Endothelial cell of umbilical vein (primary cell): Measurements from ENCODE around the gene OR2H1. TPM values are rescaled to one million over a fixed set of nuclear protein-coding genes. Genes with fewer than 3 reads are reported as not detected.

Experiments
- BruUV-seq: library from RNA; stranded (reverse); fragments of 400-500 nt; replicated peaks from 2 replicates; lab custom pipeline; 2021; lab: Mats Ljungman, UMichigan
- CTCF ChIA-PET: fragments of 300-600, 350-600 bp; sonication (Branson Sonifier 250); formaldehyde crosslinking; loops from one replicate; lab custom pipeline; 2021; ENCODE audit warnings: antibody characterized with exemption, inconsistent platforms; lab: Charles Lee
- POLR2A ChIA-PET: fragments of 300-600, 350-600 bp; sonication (Branson Sonifier 250); formaldehyde crosslinking; loops from one replicate; lab custom pipeline; 2021; ENCODE audit warnings: antibody characterized with exemption, inconsistent platforms; lab: Charles Lee
- DNase-seq: peaks from one replicate; pipeline ENCODE4 v3.0.0-alpha.2; 2011; ENCODE audit warnings: low read depth, low spot score
- FAIRE-seq: peaks from 2 replicates; lab custom pipeline; 2011; peaks lifted over from hg19 to GRCh38; lab: Jason Lieb, UNC
- H2AFZ ChIP-seq: 2 replicates; pipeline ENCODE4 v1.6.0; 2012; ENCODE audit warnings: low read depth, low read length, control low read depth, inconsistent platforms
- H3K27ac ChIP-seq: 2 replicates; pipeline ENCODE4 v1.5.1; 2011; ENCODE audit warnings: low read depth, mild to moderate bottlenecking, control low read depth, low read length, moderate library complexity; ENCODE audit not compliant: insufficient read depth
- H3K27me3 ChIP-seq, 2 experiments: 2 replicates each; pipeline versions ENCODE4 v1.6.0 to v1.6.1; 2011; ENCODE audit warnings: low read length in 2 of 2, mixed read lengths in 1 of 2; ENCODE audit not compliant: control insufficient read depth in 2 of 2, insufficient read depth in 2 of 2
- H3K36me3 ChIP-seq, 2 experiments: 2 replicates in 1 of 2; 3 replicates in 1 of 2; pipeline ENCODE4 v1.5.1; 2011; ENCODE audit warnings: low read length in 2 of 2, mild to moderate bottlenecking in 1 of 2, moderate library complexity in 1 of 2; ENCODE audit not compliant: control insufficient read depth in 2 of 2, insufficient read depth in 2 of 2; ENCODE audit errors: extremely low read depth in 1 of 2
- H3K4me1 ChIP-seq: 3 replicates; pipeline ENCODE4 v1.5.1; 2011; ENCODE audit warnings: mild to moderate bottlenecking, low read length; ENCODE audit not compliant: control insufficient read depth, insufficient read depth; ENCODE audit errors: extremely low read depth
- H3K4me2 ChIP-seq: 2 replicates; pipeline ENCODE4 v1.6.1; 2011; ENCODE audit warnings: low read length, control low read depth, mixed read lengths; ENCODE audit not compliant: insufficient read depth
- H3K4me3 ChIP-seq, 3 experiments: fragments of 200-600 bp in 1 of 3; sonication (generic), shearing (Covaris generic) in 1 of 3; replicated peaks in 1 of 3; 2 replicates each; pipeline ENCODE4 v1.5.1; 2011 to 2016; ENCODE audit warnings: control low read depth in 3 of 3, low read length in 3 of 3, mild to moderate bottlenecking in 2 of 3, inconsistent platforms in 1 of 3, low read depth in 1 of 3, moderate library complexity in 1 of 3; ENCODE audit not compliant: insufficient read depth in 1 of 3
- H3K79me2 ChIP-seq: 2 replicates; pipeline ENCODE4 v1.6.0; 2012; ENCODE audit warnings: low read length, inconsistent platforms; ENCODE audit not compliant: control insufficient read depth, insufficient read depth
- H3K9ac ChIP-seq: replicated peaks from 2 replicates; pipeline ENCODE3; 2011; ENCODE audit warnings: low read length, control low read depth; ENCODE audit not compliant: insufficient read depth; ENCODE audit errors: extremely low read depth
- H3K9me1 ChIP-seq: replicated peaks from 3 replicates; pipeline ENCODE4 v1.6.0; 2011; ENCODE audit warnings: mild to moderate bottlenecking, low read length; ENCODE audit not compliant: control insufficient read depth, insufficient read depth; ENCODE audit errors: extremely low read depth
- H3K9me3 ChIP-seq: replicated peaks from 2 replicates; pipeline ENCODE4 v1.5.1; 2012; ENCODE audit warnings: low read length, inconsistent platforms; ENCODE audit not compliant: control insufficient read depth, insufficient read depth
- H4K20me1 ChIP-seq: replicated peaks from 2 replicates; pipeline ENCODE3; 2011; ENCODE audit warnings: mild to moderate bottlenecking, low read length; ENCODE audit not compliant: control insufficient read depth, insufficient read depth; ENCODE audit errors: extremely low read depth
- FOS ChIP-seq: IDR thresholded peaks from 2 replicates; pipeline ENCODE4 v1.6.1; 2011; ENCODE audit warnings: mild to moderate bottlenecking, low read length, moderate library complexity, borderline replicate concordance; ENCODE audit not compliant: insufficient read depth
- GATA2 ChIP-seq: IDR thresholded peaks from 2 replicates; pipeline ENCODE4 v1.7.0; 2011; ENCODE audit warnings: low read depth, mild to moderate bottlenecking, moderate library complexity, mixed read lengths, low read length; ENCODE audit not compliant: insufficient read length, insufficient read depth
- JUN ChIP-seq: IDR thresholded peaks from 2 replicates; pipeline ENCODE4 v1.6.1; 2011; ENCODE audit warnings: borderline replicate concordance, low read depth; ENCODE audit not compliant: insufficient read length, insufficient read depth
- MYC ChIP-seq: IDR thresholded peaks from one replicate; pipeline ENCODE4 v1.6.1; 2011; ENCODE audit warnings: mild to moderate bottlenecking, low read depth, low read length
- POLR2A ChIP-seq: IDR thresholded peaks from 2 replicates; pipeline ENCODE4 v1.6.1; 2012; ENCODE audit warnings: low read depth, mild to moderate bottlenecking, control low read depth, low read length
- POLR2AphosphoS5 ChIP-seq: IDR thresholded peaks from 2 replicates; pipeline ENCODE4 v1.6.1; 2012; ENCODE audit warnings: low read depth, mild to moderate bottlenecking, control low read depth, low read length, moderate library complexity; ENCODE audit not compliant: insufficient read depth
- dilution Hi-C: fragments of 300-500 bp; cut with MboI; formaldehyde crosslinking; loops from one replicate; pipeline ENCODE4 v1.15.0; 2019; ENCODE audit warnings: low sequenced_read_pairs; ENCODE audit not compliant: extremely low pct_ligation_motif_present
- intact Hi-C: fragments of 100-400 bp; cut with micrococcal nuclease; formaldehyde crosslinking; loops from one replicate; pipeline ENCODE4 v1.10.0; 2022
- polyA plus RNA-seq, 4 experiments: library from polyadenylated mRNA; depleted of rRNA in 3 of 4; stranded (reverse) in 3 of 4; unstranded in 1 of 4; fragments of >200 nt; gene quantifications; 2 replicates each; pipeline versions ENCODE4 v1.2.1 to v1.2.3, GENCODE V29; 2011 to 2012; ENCODE audit warnings: missing spikeins in 1 of 4
- total RNA-seq: library from RNA; stranded (reverse); gene quantifications from 2 replicates; pipeline ENCODE4 v1.2.3, GENCODE V29; 2021

The OR2H1 gene
- total and polyA plus RNA-seq, 2 donors (not counting 3 experiments of a cell fraction or from before 2014, with no cell fraction given), result not detected

DNA sequence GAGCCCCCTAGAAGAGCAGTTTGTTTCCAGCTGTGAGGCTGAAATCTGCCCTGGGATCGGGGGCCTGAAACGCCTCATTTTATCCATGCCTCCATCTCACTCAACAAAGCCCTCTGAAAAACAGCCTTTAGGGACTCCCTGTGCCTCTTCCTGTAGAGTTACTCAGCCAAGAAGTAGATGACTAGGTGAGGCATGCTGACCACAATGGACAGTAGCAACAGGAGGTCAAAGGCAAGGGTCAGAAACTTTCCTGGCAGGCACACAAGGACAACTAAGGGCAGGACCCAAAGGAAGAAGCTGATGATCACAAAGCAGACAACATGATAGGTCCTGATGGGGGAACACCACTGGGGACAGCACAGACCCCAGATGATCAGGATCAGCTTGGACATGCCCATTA lies 18.0 kb downstream of the OR2H1 start:
- Histone ChIP-seq H3K9me3 (no peaks in the 10 kb centered on the region), H3K79me2 (no peaks in the 10 kb centered on the region), H3K27ac (no peak overlapping the region), H3K9ac (no peak overlapping the region), H3K27me3 (no peaks in the 10 kb centered on the region), H4K20me1 (no peaks in the 10 kb centered on the region), H2AFZ (no peak overlapping the region), H3K4me2 (no peak overlapping the region), H3K4me3 (no peak overlapping the region), H3K36me3 (no peaks in the 10 kb centered on the region), H3K4me1 (no peaks in the 10 kb centered on the region), H3K9me1 (no peaks in the 10 kb centered on the region)
- BruUV-seq, result no TSS peak
- POLR2A ChIA-PET, result no interaction called here
- intact Hi-C loops (no loop called here), dilution Hi-C loops (no loop called here)
- FAIRE-seq (no peak), DNase-seq (no peak)
- peak; percentile 15 for TF ChIP-seq FOS
- TF ChIP-seq GATA2, result no peak
- CTCF ChIA-PET, result no interaction called here

DNA sequence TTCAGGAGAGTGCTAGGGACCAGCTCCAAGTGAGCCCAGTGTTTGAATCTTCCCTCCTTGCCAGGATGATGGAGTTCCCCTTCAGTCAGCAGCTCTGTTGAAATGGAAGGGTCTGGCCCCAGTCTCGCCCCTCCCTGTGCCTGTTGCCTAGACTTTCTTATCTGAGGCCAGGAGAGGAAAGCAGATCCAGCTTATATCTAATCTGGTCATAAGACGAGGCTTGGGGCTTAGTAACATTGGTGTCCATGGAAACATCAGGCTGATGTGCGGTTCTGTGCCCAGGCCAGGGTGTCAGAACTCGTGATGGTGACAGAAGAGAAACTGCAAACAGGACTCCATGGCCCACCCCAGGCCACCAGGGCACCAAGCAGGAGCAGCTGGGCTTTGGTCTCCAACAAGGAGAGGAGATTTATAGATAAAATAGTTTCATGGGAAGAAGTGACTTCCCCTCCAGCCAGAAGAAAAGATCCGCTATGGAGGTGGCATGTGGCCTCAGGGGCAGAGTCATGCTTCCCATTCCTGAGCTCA lies 21.0 kb downstream of the OR2H1 start:
- no peaks in the 10 kb centered on the region for H3K36me3 ChIP-seq
- H3K27ac ChIP-seq, result no peak overlapping the region
- no TSS peak for BruUV-seq
- ChIA-PET CTCF (no interaction called here), POLR2A (no interaction called here)
- no peaks in the 10 kb centered on the region for H3K9me1 ChIP-seq
- no peaks in the 10 kb centered on the region for H3K27me3 ChIP-seq
- DNase-seq (no peak), FAIRE-seq (no peak)
- TF ChIP-seq FOS (no peak), POLR2A (no peak), JUN (no peak), GATA2 (no peak), MYC (no peak), POLR2AphosphoS5 (no peak)
- H3K79me2 ChIP-seq, result no peaks in the 10 kb centered on the region
- H3K9ac ChIP-seq, result no peak overlapping the region
- intact Hi-C loops, result no loop called here
- H3K4me3 ChIP-seq, result no peak overlapping the region
- no peak overlapping the region for H3K4me2 ChIP-seq
- H3K4me1 ChIP-seq, result no peaks in the 10 kb centered on the region
- dilution Hi-C loops, result no loop called here
- no peak overlapping the region for H2AFZ ChIP-seq
- no peaks in the 10 kb centered on the region for H3K9me3 ChIP-seq
- no peaks in the 10 kb centered on the region for H4K20me1 ChIP-seq
